ENCODE data around the gene C15orf39.

The C15orf39 gene

DNA sequence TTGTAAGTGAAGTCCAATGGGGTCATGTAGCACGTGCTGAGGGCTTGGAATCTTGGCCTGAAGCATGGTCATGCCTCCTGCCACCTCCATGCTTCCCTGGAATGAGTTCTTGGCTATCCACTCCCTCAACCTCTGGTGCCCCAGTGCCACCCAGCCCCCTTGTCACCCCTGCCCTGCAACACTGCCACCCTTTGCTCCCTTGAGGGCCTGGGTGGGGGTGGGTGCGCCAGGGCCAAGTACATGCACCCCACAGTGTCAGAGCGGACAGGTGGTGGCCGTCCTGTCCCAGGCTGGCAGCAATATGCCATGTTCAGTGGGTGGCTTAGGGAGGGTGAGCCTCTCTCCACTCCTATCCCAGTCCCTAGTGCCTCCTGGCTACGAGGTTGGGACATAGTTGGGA, 27.6 kb upstream of the C15orf39 start:
- no peak for DNase-seq

GRCh38 chr15:75174729-75175128, 27.0 kb upstream of the C15orf39 start:
- DNase-seq: no peak

GRCh38 chr15:75176396-75176761, 25.3 kb upstream of the C15orf39 start:
- no peak for DNase-seq

- peak; percentile 79 for DNase-seq
Measured at GRCh38 chr15:75177360-75178071, 24.2 kb upstream of the C15orf39 start.

DNA sequence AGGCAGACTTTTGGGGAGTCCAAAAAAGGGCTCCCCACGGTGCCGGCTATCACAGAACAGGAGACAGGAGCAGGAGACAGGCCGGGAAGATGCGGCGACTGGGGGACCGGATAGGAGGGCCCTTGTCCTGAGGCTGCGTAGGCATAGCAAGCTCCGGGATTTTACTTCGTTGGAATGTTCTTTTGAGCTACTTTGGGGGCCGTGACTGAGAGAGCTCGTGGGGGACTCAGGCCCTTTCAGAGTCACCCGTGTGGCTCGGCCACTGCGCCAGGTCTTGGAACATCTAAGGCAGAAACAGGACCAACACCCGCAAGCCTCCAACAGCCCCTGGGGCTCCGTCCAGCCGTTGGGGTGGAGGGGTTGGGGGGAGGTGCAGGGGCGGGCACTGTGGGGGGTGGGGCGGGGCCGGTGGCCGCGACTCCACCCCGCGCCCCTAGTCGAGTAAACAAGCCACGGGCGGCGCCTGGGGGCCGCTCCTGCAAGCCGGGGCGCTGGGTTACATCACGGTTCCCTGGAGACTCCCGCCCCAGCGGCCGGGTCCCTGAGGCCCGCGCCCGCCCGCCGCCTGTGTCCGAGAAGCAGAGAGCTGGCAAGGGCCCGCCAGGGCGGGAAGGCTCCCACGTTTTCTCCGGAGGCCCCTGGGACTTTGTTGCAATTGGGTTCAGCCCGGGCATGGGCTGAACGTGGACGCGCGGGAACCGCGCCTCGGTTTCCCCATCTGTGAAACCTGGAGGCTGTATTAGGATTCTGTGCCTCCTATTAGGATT, 23.3 kb upstream of the C15orf39 start:
- DNase-seq: no peak

- DNase-seq: no peak
Measured at GRCh38 chr15:75178938-75179745, 22.5 kb upstream of the C15orf39 start.

GRCh38 chr15:75179746-75180140, 21.9 kb upstream of the C15orf39 start:
- DNase-seq: no peak

- DNase-seq: no peak
Measured at GRCh38 chr15:75181780-75182179, 19.9 kb upstream of the C15orf39 start.

DNA sequence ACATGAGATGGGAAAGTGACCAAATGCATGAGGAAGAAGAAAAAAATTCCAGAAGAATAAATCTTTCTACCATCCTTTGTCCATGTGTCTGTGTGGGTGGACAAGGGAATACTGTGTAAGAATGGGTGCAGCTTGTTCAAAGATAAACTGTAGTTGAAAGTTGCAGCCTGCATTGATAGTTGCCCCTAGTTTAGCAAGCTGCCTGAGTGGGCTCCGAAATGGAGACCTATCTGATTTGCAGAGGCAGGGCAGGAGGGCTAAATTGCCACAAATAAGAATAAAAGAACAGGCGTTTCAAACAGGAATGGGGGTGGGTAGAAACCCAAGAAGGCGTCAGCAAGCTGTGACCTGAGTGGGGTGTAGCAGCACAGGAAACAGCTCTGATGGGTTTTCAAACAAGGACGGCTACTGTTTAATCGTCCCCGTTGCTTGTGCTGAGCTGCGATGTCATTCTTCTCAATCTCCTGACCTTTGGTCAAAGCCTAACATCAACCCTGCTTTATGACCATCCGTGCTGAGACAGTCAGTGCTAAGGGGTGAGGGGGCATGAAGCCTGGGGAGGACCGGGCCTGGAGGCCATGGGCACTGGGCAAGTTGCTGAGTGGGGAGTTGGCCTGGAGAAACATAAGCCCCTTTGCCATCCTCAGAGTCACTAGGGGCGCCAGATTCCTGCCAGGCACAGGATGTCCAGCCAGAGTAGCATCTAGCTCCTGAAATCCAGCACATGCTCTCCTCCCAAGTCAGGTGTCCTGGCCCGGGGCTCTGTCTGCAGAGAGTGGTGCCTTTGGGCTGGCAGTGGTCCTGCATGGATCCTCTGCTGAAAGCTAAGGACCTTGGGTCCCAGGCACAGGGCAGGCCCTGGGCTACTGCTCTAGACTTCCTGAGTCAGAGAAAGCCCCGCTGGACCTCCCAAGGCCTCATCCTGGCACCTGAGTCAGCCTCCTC, 19.2 kb upstream of the C15orf39 start:
- DNase-seq: no peak

DNA sequence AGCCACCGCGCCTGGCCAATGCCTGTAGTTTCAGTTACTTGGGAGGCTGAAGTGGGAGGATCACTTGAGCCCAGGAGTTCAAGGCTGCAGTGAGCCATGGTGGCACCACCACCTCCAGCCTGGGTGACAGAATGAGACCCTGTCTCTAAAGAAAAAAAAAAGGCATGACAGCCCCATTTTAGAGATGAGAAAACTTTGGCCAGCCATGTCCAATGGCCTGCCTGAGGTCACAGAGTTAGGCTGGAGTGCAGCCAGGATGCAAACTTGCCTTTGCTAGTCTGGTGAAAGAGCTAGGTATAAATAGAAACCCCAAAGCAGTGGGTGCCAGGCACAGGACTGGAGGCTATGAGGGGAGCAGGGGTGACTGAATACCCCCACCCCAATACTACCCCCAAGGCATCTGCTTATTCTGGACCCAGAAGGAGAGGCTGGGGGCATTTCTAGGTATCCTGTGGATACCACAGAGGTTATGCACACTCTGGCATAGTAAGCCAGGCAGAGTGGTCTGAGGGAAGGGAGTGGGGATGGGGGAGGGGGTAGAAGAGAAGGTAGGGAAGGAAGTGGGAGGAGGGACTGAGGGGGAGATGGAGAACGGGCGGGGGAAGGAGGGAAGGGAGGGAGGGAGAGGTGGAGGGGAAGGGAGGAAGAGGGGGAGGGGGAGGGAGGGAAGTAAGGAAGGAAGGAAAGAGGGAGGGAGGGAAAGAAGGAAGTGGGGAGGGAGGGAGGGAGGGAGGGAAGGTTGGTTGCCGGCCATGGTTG, 16.2 kb upstream of the C15orf39 start:
- no peak for DNase-seq

GRCh38 chr15:75186044-75186443, 15.6 kb upstream of the C15orf39 start:
- DNase-seq: no peak

- no peak for DNase-seq
Measured at GRCh38 chr15:75188499-75188898, 13.2 kb upstream of the C15orf39 start.

DNA sequence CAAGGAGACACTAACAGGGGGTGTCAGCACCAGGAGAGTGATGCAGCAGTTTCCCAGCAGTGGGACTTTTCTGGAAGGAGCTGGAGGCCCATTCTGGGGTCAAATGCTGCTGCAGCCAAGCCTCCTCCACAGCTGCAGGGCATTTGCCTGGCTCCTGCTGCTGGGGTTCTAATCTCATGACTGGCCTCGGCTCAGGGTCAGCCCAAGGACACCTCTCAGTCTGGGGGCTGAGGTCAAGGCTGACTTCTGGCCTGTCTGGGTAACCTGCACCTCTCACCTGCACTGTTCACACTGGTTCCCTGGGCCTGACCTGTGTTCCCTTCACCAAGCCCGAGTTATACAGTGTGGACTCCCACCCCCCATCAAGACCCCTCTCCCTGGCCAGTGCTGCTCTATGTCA, 10.4 kb upstream of the C15orf39 start:
- no peak for DNase-seq

DNA sequence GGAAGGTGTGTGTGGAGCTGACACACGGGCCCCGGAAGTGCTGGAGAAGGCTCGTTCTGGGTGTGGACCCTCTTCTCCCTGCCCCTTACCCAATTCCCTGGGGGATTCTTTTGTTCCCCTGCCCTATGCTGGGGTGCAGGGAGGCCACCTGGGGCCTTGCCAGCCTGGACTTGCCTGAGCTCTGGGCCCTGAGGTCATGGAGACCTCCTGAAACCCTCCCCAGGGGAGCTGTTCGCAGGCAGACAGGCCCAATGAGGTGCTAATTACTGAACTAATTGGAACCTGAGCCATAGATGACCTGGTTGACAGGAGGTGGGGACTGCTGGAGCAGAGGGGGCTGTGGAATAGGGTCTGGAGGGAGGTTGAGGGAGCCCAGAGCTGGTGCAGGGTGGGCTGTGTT, 9.4 kb upstream of the C15orf39 start:
- no peak for DNase-seq

- no peak for DNase-seq
Measured at GRCh38 chr15:75193272-75193671, 8.4 kb upstream of the C15orf39 start.

- no peak for DNase-seq
Measured at GRCh38 chr15:75193976-75194375, 7.7 kb upstream of the C15orf39 start.

DNA sequence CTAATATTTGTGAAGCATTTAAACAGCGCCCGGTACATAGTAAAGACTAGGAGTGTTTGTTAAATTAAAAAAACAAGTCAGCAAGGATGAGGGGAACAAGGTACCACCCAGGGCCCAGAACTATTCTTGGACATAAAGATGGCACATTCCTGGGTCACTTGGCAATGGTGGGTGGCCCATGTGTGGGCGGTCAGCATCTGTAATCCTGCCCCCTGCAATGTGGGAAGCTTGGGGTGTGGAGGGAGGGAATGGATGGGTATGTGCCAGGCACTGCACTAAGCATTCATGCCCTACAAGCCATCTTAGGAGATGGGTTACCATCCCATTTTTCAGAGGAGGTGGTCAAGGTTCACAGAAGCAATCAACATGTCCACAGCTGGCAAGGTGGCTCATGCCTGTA, 7.3 kb upstream of the C15orf39 start:
- no peak for DNase-seq

DNA sequence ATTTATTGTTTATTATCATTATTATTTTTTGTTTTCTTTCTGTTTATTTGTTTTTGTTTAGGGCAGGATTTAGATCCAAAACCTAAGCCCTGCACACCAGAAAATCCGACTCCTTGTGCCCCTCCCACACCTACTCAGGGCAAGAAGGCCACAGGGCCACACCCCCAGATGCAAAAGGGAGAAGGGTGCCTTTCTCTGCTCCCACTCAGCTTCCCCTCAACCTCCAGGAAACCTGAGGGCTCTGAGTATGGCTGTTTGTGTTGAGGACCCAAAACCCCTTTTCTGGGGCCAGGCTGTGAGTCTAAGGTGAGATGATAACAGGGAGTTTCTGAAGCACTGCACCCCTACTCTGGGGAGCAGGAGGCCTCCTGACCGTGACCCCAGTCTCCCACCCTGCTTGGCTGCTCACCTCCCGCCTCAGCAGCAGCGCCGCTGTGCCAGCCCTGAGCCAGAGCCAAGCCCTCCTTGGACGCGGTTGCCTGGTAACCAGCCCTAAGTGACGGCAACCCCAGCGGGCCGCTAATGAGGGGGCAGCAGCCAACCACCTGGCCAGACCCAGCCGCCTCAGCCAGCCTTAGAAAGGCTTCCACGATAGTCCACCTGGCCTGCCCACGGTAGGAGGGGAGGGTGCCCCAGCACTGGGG, 6.4 kb upstream of the C15orf39 start:
- peak; percentile 56 for DNase-seq

GRCh38 chr15:75195766-75196241, 5.9 kb upstream of the C15orf39 start:
- DNase-seq: no peak

GRCh38 chr15:75197062-75197630, 4.5 kb upstream of the C15orf39 start:
- no peak for DNase-seq

Measured in DMS 273 treated with DMSO at 0.1 percent for 48 hours (cell line).